ENCODE results near the gene PGAP6.

- TF ChIP-seq POLR2AphosphoS5 (IDR thresholded peaks at IDR 0.05; ENCODE audit: low read depth, low read length) (no peak), POLR2A (IDR thresholded peaks at IDR 0.05; ENCODE audit: low read depth, low read length) (no peak), TAF1 (IDR thresholded peaks at IDR 0.05; ENCODE audit: borderline replicate concordance, low read depth, low read length) (no peak)
Measured at GRCh38 chr16:376817-377418, 4.9 kb downstream of the PGAP6 start.

All from GM12892 (cell line).